Transverse colon (tissue), 4 donors: ENCODE measurements around the gene DENND1A.

Experiments used
- CTCF ChIP-seq, 5 experiments: fragments of 200-600 bp in 3 of 5; fragments of 450-650 bp in 2 of 5; sonication (generic) in 3 of 5; IDR thresholded peaks; 1 replicate in 2 of 5; 2 replicates in 3 of 5; pipeline ENCODE4 v1.5.1; 2016 to 2017; ENCODE audit warnings: antibody characterized with exemption in 5 of 5, inconsistent platforms in 3 of 5, mild to moderate bottlenecking in 2 of 5, moderate library complexity in 1 of 5
- EP300 ChIP-seq: sonication (generic); formaldehyde crosslinking; IDR thresholded peaks from one replicate; pipeline ENCODE4 v1.6.1; 2017; ENCODE audit warnings: antibody characterized with exemption, low read depth
- POLR2AphosphoS5 ChIP-seq, 3 donors: sonication (generic); formaldehyde crosslinking; IDR thresholded peaks; one replicate each; pipeline ENCODE4 v1.6.1; 2016; ENCODE audit warnings: antibody characterized with exemption in 3 of 3

- no peak for TF ChIP-seq EP300
- TF ChIP-seq CTCF (IDR thresholded peaks at IDR 0.05), result no peak
- TF ChIP-seq POLR2AphosphoS5 (IDR thresholded peaks at IDR 0.05), result no peak
Measured at GRCh38 chr9:123637945-123638634, 291.8 kb downstream of the DENND1A start.
